ENCODE results near the gene SBNO2. TPM values are rescaled to one million over a fixed set of nuclear protein-coding genes. Genes with fewer than 3 reads are reported as not detected.
A peak's percentile ranks its signal among the peaks of the same experiment; 100 is the strongest.

The SBNO2 gene
- total RNA-seq, 2 experiments from 2014 or later, result 108 to 113 TPM

DNA sequence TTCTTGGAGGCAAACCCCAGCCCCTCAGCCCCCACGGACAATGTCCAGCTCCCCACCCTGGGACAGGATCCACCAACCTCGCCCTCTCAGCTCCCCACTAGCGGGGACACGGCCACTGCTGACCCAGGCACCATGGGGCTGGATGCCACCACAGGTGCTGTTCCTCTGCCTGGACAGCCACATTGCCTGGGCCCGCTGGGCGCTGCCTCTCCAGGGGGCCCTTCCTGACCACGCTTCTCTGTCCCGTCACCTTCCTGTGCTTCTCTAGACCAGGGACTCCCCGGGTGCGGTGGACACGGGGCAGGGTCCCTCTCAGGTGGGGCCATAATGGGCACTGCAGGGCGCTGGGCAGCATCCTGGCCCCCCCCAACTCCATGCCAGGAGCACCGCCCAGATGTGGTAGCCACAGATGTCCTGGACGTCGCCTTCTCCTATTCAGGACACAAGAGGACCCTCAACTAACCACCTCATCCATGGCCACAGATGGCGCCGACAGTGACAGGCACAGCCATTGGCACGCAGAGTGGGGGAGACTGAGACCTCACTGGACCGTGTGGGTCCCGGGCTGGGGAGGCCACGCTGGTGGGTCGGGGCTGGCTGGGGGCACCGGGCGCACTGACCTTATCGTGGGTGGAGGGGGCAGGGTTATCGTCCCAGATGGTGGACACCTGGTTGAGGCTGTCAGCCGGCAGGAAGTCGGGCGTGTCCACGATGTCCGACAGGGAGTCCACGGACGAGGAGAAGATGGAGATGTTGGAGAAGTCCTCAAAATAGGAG, 46.9 kb downstream of the SBNO2 start:
- H3K27ac Mint-ChIP-seq, result peak overlapping the region; percentile 37
- H3K27me3 Mint-ChIP-seq, result no peaks in the 10 kb centered on the region
- ATAC-seq (no peak), DNase-seq (no peak)
- H3K4me1 Mint-ChIP-seq, result peaks cover 29% of the 10 kb centered on the region
- ChIA-PET CTCF (interaction anchor here (0.9 kb wide), 1 partner anchor 14 kb away, joined by 4 read pairs; no protein-coding TSS in a partner anchor), POLR2A (no interaction called here)
- no peak overlapping the region for H3K4me3 Mint-ChIP-seq
- H3K9me3 Mint-ChIP-seq (ENCODE audit: low read depth), result no peaks in the 10 kb centered on the region
- intact Hi-C loops (cut with DNase I, micrococcal nuclease), result no loop called here
- H3K36me3 Mint-ChIP-seq (ENCODE audit: low read depth), result peaks cover 45% of the 10 kb centered on the region

DNA sequence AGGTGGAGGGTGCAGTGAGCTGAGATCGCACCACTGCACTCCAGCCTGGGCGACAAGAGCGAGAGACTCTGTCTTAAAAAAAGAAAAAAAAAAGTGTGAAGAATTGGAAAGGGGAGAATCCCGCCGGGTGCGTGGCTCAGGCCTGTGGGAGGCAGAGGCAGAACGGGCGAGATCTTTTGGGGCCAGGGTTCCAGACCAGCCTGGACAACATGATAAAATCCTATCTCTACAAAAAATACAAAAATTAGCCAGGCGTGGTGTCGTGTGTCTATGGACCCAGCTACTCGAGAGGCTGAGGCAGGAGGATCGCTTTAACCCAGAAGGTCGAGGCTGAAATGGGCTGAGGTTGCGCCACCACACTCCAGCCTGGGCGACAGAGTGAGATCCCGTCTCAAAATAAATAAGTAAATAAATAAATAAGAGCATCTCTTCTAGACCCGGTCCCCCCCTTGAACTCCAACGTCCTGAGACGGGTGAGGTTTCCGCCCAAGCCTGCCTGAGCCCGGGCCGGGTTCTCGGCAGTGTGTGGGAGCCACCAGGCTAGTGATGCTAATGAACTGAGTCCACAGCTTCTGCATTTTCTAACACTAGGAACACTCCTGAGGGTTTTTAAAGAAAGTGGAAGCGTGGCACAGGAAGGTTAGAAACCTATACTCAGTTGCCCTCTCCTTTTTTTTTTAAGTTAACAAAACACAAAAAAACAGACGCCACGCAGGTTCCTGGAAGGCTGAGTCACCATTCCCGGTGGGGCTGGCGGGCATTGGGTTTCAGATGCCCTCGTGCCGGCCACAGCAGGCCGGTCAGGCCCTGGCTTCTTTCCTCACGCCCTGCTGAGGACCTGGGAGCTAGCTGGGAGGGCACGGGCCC, 48.2 kb downstream of the SBNO2 start:
- Mint-ChIP-seq H3K4me3 (no peak overlapping the region), H3K27ac (peak overlapping the region; percentile 19), H3K4me1 (peaks cover 29% of the 10 kb centered on the region), H3K27me3 (no peaks in the 10 kb centered on the region), H3K36me3 (ENCODE audit: low read depth) (peaks cover 50% of the 10 kb centered on the region), H3K9me3 (ENCODE audit: low read depth) (no peaks in the 10 kb centered on the region)
- DNase-seq (no peak), ATAC-seq (no peak)
- intact Hi-C loops (cut with DNase I, micrococcal nuclease), result no loop called here
- ChIA-PET POLR2A (no interaction called here), CTCF (interaction anchor here (0.6 to 0.9 kb wide), 2 partner anchors 10 to 13 kb away, joined by 3 to 4 read pairs; no protein-coding TSS in a partner anchor)

DNA sequence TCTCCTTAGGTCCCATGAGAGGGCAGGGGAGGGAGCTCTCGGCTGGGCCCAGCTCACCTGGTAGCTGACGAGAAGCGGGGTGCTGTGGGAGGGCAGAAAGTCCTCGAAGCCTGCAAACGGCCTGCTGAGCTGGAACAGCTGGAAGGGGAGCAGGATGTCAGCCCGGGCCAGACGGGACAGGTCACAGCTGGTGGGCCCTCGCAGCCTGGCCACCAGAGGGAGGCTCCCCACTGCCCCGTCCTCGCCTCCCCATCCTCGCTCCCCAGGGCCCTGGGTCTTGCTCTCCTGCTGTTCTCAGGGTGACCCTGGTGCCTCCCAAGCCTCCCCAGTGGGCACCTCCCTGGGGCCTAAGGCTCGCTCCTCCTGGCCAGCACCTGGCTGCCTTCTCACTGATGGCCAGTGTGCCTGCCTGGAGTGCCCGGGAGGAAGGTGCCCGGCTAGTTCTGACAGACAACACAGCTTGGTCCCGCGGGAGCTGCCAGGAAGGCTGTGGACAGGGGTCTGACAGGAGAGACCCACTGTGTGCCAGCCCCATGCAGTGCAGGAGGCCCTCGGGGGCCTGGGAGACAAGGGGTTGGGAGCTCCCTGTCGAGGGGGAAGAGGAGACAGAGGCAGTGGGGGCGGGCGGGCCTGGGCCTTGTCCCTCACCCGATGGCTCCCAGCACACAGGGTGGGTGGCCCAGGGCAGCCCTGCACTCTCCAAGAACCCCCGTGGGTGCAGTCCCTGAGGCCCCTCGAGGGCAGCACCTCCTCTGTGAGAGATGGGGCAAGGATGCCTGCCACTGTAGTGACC, 50.0 kb downstream of the SBNO2 start:
- ChIA-PET POLR2A (interaction anchor here (0.5 to 0.8 kb wide), 2 partner anchors 9 to 68 kb away, joined by 4 to 7 read pairs; no protein-coding TSS in a partner anchor), CTCF (interaction anchor here (0.6 to 1.7 kb wide), 3 partner anchors 11 to 120 kb away, joined by 3 to 5 read pairs (median 4); no protein-coding TSS in a partner anchor)
- DNase-seq, result no peak
- Mint-ChIP-seq H3K27me3 (no peaks in the 10 kb centered on the region), H3K4me1 (peaks cover 13% of the 10 kb centered on the region), H3K4me3 (no peak overlapping the region), H3K27ac (no peak overlapping the region), H3K9me3 (ENCODE audit: low read depth) (no peaks in the 10 kb centered on the region), H3K36me3 (ENCODE audit: low read depth) (peaks cover 45% of the 10 kb centered on the region)
- ATAC-seq, result no peak
- intact Hi-C loops (cut with DNase I, micrococcal nuclease), result no loop called here

DNA sequence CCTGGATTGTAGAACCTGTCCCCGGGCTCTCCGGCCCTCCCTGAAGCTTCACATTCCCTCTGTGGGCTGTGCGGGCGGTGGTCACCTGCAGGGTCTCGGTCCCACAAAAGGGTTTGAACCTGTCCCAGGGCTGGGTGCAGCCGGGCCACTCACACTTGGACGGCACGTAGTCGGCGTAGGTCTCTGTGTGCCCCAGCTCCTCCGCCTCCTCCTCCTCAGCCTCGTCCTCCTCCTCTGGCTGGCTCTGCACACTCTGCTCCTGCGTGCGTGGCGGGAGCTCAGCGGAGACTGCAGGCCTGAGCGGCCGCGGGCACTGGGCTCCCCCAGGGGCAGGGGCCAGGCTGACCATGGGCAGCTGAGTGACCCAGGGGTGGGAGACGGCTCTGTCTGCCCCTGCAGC, 50.7 kb downstream of the SBNO2 start:
- no peak overlapping the region for H3K27ac Mint-ChIP-seq

DNA sequence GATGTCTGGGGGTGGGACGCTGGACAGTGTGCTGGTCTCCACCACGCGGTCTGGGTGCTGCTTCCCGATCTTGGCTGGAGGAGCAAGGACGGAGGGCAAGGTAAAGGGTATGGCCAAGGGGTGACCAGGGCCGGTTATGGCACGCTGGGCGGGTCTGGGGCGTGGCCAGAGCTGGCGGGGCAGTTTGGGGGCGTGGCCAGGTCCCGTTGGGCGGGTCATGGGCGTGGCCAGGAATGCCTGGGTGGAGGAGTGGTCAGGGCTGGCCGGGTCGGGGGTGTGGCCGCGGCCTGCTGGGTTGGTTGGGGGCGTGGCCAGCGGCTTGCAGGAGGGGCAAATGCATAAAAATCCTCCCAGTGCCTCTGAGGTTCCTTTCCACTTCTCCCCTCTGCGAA, 51.1 kb downstream of the SBNO2 start:
- peak; percentile 84 for DNase-seq
- CTCF ChIA-PET, result interaction anchor here (0.5 to 1.7 kb wide), 2 partner anchors 10 to 43 kb away, joined by 3 to 5 read pairs; no protein-coding TSS in a partner anchor
- Mint-ChIP-seq H3K27ac (no peak overlapping the region), H3K4me3 (no peak overlapping the region), H3K9me3 (ENCODE audit: low read depth) (no peaks in the 10 kb centered on the region), H3K36me3 (ENCODE audit: low read depth) (peaks cover 49% of the 10 kb centered on the region), H3K4me1 (peaks cover 10% of the 10 kb centered on the region), H3K27me3 (no peaks in the 10 kb centered on the region)
- POLR2A ChIA-PET, result interaction anchor here (0.8 kb wide), 1 partner anchor 10 kb away, joined by 5 read pairs; no protein-coding TSS in a partner anchor
- ATAC-seq, result peak; percentile 80
- intact Hi-C loops (cut with DNase I, micrococcal nuclease), result no loop called here

More for the DNA sequence above, 50.7 kb downstream of the SBNO2 start:
- DNase-seq (no peak), ATAC-seq (no peak)
- ChIA-PET POLR2A (interaction anchor here (0.8 kb wide), 2 partner anchors 10 kb away, joined by 4 to 5 read pairs; no protein-coding TSS in a partner anchor), CTCF (interaction anchor here (0.5 to 1.7 kb wide), 3 partner anchors 10 to 121 kb away, joined by 3 to 5 read pairs (median 4); no protein-coding TSS in a partner anchor)
- no peaks in the 10 kb centered on the region for H3K27me3 Mint-ChIP-seq
- H3K4me3 Mint-ChIP-seq, result no peak overlapping the region
- H3K4me1 Mint-ChIP-seq, result peaks cover 10% of the 10 kb centered on the region
- no peaks in the 10 kb centered on the region for H3K9me3 Mint-ChIP-seq (ENCODE audit: low read depth)
- H3K36me3 Mint-ChIP-seq (ENCODE audit: low read depth), result peaks cover 48% of the 10 kb centered on the region
- intact Hi-C loops (cut with DNase I, micrococcal nuclease), result no loop called here

DNA sequence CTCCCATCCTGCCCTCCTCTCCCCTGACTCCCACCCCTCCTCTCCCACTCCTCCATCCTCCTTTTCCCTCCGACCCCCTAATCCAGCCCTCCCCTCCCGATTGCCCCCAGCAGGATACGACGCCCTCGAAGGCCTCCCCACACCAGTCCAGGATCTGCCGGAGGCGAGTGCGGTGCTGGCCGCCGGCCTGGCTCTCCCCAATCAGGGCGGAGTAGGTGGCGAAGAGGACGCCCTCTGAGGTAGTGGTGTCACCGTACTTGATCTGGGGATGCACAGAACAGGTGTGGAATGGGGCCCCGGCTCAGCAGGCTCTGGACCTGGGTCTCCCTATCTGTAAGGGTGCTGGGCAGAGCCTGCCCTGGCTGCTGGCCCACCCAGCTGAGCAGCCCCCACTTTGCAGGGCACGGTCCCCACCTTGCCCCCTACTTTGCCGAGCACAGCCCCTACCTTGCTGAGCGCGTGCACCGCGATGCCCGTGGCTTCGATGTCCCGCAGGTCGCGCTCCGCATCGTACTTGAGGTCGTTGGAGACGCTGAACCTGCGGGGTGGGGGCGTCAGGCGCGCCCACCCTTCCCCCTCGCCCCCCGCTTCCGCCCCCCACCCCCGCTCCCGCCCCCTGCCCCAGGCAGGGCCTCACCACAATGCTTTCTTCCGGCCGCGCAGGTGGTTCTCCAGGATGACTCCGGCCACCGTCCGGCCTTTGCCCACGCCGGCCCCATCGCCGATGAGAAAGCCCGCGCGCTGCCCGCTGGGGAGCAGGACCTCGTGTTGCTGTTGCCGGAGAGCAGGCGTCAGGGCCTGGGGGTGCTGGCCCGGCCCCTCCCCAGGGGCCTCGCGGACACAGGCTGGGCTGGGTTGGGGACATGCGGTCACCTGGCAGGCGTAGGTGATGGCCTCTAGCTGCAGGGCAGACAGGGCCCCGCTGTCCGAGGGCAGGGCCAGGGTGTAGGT, 51.8 kb downstream of the SBNO2 start:
- peaks cover 6% of the 10 kb centered on the region for H3K4me1 Mint-ChIP-seq

DNA sequence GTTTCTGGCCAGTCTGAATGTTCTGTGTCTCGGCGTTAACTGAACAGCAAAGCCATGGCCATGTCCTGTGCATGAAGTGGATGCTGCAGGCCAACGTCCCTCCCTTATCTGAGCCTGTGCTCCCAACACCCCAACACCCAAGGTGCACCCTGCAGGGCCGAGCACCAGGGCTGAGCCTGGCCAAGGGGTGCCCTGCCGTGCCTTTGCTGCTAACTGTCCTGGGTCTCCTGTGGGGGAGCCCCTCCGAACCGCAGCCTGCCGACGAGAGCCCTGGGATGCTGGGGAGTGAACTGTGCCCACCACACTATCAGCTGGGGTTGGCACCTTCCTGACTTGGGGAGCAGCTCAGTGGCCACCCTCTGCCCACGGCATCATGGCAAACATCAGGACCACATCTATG, 52.7 kb downstream of the SBNO2 start:
- no peaks in the 10 kb centered on the region for H3K4me1 Mint-ChIP-seq
- peaks cover 38% of the 10 kb centered on the region for H3K36me3 Mint-ChIP-seq (ENCODE audit: low read depth)
- H3K4me3 Mint-ChIP-seq, result no peak overlapping the region
- DNase-seq (no peak), ATAC-seq (no peak)
- no peaks in the 10 kb centered on the region for H3K9me3 Mint-ChIP-seq (ENCODE audit: low read depth)
- H3K27me3 Mint-ChIP-seq, result no peaks in the 10 kb centered on the region
- peak overlapping the region; percentile 6 for H3K27ac Mint-ChIP-seq
- intact Hi-C loops (cut with DNase I, micrococcal nuclease), result no loop called here
- ChIA-PET POLR2A (no interaction called here), CTCF (interaction anchor here (0.6 to 0.9 kb wide), 2 partner anchors 9 to 94 kb away, joined by 3 to 4 read pairs; no protein-coding TSS in a partner anchor)

More for the DNA sequence above, 51.8 kb downstream of the SBNO2 start:
- DNase-seq (no peak), ATAC-seq (no peak)
- Mint-ChIP-seq H3K27ac (no peak overlapping the region), H3K36me3 (ENCODE audit: low read depth) (peaks cover 44% of the 10 kb centered on the region), H3K4me3 (no peak overlapping the region), H3K9me3 (ENCODE audit: low read depth) (no peaks in the 10 kb centered on the region), H3K27me3 (no peaks in the 10 kb centered on the region)
- ChIA-PET POLR2A (no interaction called here), CTCF (interaction anchor here (0.6 to 1.7 kb wide), 2 partner anchors 9 to 94 kb away, joined by 3 to 5 read pairs; no protein-coding TSS in a partner anchor)
- intact Hi-C loops (cut with DNase I, micrococcal nuclease), result no loop called here

DNA sequence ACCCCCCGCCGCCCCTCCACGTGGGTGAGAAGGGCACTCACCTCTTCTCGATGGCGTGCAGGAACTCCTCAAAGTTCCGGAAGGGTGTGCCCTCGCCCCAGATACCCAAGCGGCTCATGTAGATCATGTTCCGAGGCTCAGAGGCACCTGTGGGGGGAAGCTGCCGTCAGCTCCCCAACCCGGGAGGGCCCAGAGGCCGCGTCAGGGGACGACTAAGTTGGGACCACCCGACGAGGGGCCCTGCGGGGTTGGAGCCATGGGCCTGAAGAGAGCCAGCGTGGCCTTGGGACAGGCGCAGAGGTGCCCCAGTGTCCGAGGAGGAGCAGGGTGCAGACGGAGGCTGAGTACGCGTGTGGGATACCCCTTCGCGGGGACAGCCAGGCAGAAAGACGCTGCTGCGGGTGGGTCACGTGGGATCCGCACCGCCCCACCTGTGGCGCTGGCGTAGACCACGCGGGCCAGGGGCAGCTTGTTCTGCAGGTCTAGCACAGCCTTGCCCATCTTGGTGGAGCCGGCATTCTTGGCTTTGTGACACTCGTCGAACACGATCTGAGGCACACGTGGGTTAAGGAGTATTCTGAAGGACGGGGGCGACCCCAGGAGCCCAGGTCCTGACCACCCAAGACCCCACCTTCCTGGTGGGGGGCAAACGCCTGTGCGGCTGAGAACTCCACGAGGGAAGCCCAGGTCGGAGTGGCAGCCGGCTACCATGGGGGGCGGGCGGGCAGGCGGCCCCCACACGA, 54.4 kb downstream of the SBNO2 start:
- ChIA-PET CTCF (interaction anchor here (0.6 kb wide), 1 partner anchor 135 kb away, joined by 3 read pairs; no protein-coding TSS in a partner anchor), POLR2A (no interaction called here)
- H3K9me3 Mint-ChIP-seq (ENCODE audit: low read depth), result no peaks in the 10 kb centered on the region
- intact Hi-C loops (cut with DNase I, micrococcal nuclease), result no loop called here
- DNase-seq (no peak), ATAC-seq (no peak)
- no peak overlapping the region for H3K27ac Mint-ChIP-seq
- no peaks in the 10 kb centered on the region for H3K4me1 Mint-ChIP-seq
- H3K27me3 Mint-ChIP-seq, result no peaks in the 10 kb centered on the region
- H3K36me3 Mint-ChIP-seq (ENCODE audit: low read depth), result peaks cover 30% of the 10 kb centered on the region
- H3K4me3 Mint-ChIP-seq, result no peak overlapping the region

DNA sequence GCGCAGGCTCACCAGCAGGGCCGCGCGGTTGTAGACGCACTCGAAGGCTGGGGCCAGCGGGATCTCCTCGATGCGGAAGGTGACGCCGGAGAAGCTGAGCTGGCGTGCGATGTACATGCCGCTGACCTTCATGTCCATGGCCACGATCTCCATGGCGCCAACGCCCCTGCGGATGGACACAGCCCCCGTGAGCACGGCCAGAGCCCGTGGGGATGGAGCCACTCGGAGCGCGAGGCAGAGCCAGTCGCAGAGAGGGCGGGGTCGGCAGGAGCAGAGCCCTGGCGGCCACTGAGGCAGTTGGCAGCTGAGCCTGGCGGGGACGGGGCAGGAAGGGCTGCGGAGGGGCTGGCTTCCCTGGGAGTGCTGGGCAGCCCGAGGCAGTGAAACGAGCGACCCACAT, 55.1 kb downstream of the SBNO2 start:
- POLR2A ChIA-PET, result no interaction called here
- no peaks in the 10 kb centered on the region for H3K4me1 Mint-ChIP-seq
- no peak for ATAC-seq
- H3K27me3 Mint-ChIP-seq, result no peaks in the 10 kb centered on the region
- peaks cover 27% of the 10 kb centered on the region for H3K36me3 Mint-ChIP-seq (ENCODE audit: low read depth)
- intact Hi-C loops (cut with DNase I, micrococcal nuclease), result no loop called here
- no peak overlapping the region for H3K27ac Mint-ChIP-seq
- no peak for DNase-seq
- CTCF ChIA-PET, result interaction anchor here (0.6 kb wide), 1 partner anchor 136 kb away, joined by 3 read pairs; no protein-coding TSS in a partner anchor
- H3K9me3 Mint-ChIP-seq (ENCODE audit: low read depth), result no peaks in the 10 kb centered on the region
- H3K4me3 Mint-ChIP-seq, result no peak overlapping the region

DNA sequence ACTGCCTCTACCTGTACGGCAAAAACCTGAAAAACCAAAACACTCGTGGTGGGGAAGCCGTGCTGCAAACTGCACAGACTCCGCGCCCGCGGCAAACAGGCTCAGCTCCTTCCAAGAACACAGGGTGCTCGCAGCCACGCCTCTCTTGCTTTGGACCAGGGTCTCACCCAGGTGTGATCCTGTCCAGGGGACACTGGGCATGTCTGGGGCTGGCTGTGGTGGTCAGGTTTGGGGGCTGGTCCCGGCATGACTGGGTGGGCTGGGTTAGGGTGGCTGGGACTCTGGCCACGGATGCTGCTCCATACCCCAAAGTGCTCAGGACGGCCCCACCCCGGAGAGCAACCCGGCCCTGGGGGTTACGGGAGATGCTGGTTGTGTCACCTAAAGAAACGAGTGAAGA, 56.4 kb downstream of the SBNO2 start:
- no peak overlapping the region for H3K27ac Mint-ChIP-seq
- ChIA-PET CTCF (no interaction called here), POLR2A (no interaction called here)
- no peak overlapping the region for H3K4me3 Mint-ChIP-seq
- ATAC-seq, result no peak
- H3K4me1 Mint-ChIP-seq, result no peaks in the 10 kb centered on the region
- no peaks in the 10 kb centered on the region for H3K9me3 Mint-ChIP-seq (ENCODE audit: low read depth)
- no peak for DNase-seq
- peaks cover 21% of the 10 kb centered on the region for H3K36me3 Mint-ChIP-seq (ENCODE audit: low read depth)
- intact Hi-C loops (cut with DNase I, micrococcal nuclease), result no loop called here
- no peaks in the 10 kb centered on the region for H3K27me3 Mint-ChIP-seq
